Adrenal gland (tissue), 12 donors: ENCODE measurements around the gene ST8SIA5. TPM values are rescaled to one million over a fixed set of nuclear protein-coding genes. Genes with fewer than 3 reads are reported as not detected.

Experiments
- DNase-seq, 7 donors: peaks; one replicate each; pipeline ENCODE4 v3.0.0-alpha.2; 2019 to 2020
- H3K27ac ChIP-seq, 5 donors: fragments of 200-600 bp; sonication (generic) in 4 of 5; 1 replicate in 3 of 5; 2 replicates in 2 of 5; pipeline versions ENCODE4 v1.5.1 to v1.8.0; 2016 to 2020; ENCODE audit warnings: mild to moderate bottlenecking in 1 of 5
- H3K27me3 ChIP-seq: fragments of 200-600 bp; 2 replicates; pipeline ENCODE4 v1.8.0; 2021
- H3K36me3 ChIP-seq, 2 donors: fragments of 200-600 bp; replicated peaks in 1 of 2; 1 replicate in 1 of 2; 2 replicates in 1 of 2; pipeline versions ENCODE4 v1.5.1 to v1.8.0; 2018 to 2022
- H3K4me1 ChIP-seq, 2 donors: fragments of 200-600 bp; replicated peaks in 1 of 2; 1 replicate in 1 of 2; 2 replicates in 1 of 2; pipeline versions ENCODE4 v1.5.1 to v1.8.0; 2018 to 2021
- H3K4me3 ChIP-seq, 4 donors: fragments of 200-600 bp; sonication (generic) in 3 of 4; one replicate each; pipeline ENCODE4 v1.5.1; 2016 to 2018
- H3K9me3 ChIP-seq, 3 donors: fragments of 200-600 bp; sonication (generic) in 1 of 3; replicated peaks in 1 of 3; 1 replicate in 2 of 3; 2 replicates in 1 of 3; pipeline versions ENCODE4 v1.5.1 to v1.8.0; 2016 to 2021
- POLR2A ChIP-seq, 2 donors: fragments of 450-650 bp; IDR thresholded peaks; one replicate each; pipeline ENCODE4 v1.6.1; 2017; ENCODE audit warnings: antibody characterized with exemption in 2 of 2, mild to moderate bottlenecking in 2 of 2, moderate library complexity in 1 of 2
- WGBS, 4 donors: extraction: QIAGEN DNeasy Blood & Tissue Kit in 2 of 4; methylation state at CpG; one replicate each; pipeline versions ENCODE4 v1.1.5 to v1.1.7; 2013 to 2017; 5-methylcytosine and 5-hydroxymethylcytosine counted together
- intact Hi-C, 2 donors: fragments of 100-400 bp; cut with DNase I; formaldehyde crosslinking; loops; one replicate each; pipeline versions ENCODE4 v1.14.1 to v1.15.0; 2022 to 2023
- polyA plus RNA-seq, 3 donors: library from polyadenylated mRNA; stranded (reverse); fragments of 200-250 nt in 2 of 3; fragments of 350-450 nt in 1 of 3; fragmentation: Illumina TruSeq in 1 of 3; extraction: RNeasy Lipid Tissue Mini Kit (QIAGEN cat#74804) in 1 of 3; gene quantifications; one replicate each; pipeline ENCODE4 v1.2.3, GENCODE V29; 2013 to 2014
- total RNA-seq, 9 donors: library from RNA; depleted of rRNA in 4 of 9; stranded (reverse); fragments of >200 nt in 4 of 9; fragments of 120-200 nt in 1 of 9; fragmentation: NEBNext Ultra II Directional in 1 of 9; extraction: Animal tissue kit (Norgen Biotek cat#: 25700) in 1 of 9; gene quantifications; one replicate each; pipeline versions ENCODE4 v1.1.0 to v1.2.4, GENCODE V29; 2013 to 2023
- TF ChIP-seq, protein P1 (sequence below), 6 experiments: fragments of 450-650 bp in 4 of 6; fragments of 200-600 bp in 2 of 6; sonication (generic) in 1 of 6; IDR thresholded peaks; 1 replicate in 5 of 6; 2 replicates in 1 of 6; pipeline versions ENCODE4 v1.5.1 to v1.8.0; 2016 to 2021; ENCODE audit warnings: antibody characterized with exemption in 6 of 6, mild to moderate bottlenecking in 2 of 6, moderate library complexity in 1 of 6
- donor health status: healthy with polysubstance abuse.
- donor health status: Bipolar disorder and iron deficiency.
- donor health status: DM: yes; HTN: yes; CAD: no.
- donor health status: DM: no; HTN: no; CAD: no.
- donor health status: DM: no; HTN: no; CAD: no.
- donor health status: DM: yes; HTN: yes; CAD: no.

The ST8SIA5 gene
- total and polyA plus RNA-seq, 12 donors = 8.9 to 77.5 (median 23.9) TPM

DNA sequence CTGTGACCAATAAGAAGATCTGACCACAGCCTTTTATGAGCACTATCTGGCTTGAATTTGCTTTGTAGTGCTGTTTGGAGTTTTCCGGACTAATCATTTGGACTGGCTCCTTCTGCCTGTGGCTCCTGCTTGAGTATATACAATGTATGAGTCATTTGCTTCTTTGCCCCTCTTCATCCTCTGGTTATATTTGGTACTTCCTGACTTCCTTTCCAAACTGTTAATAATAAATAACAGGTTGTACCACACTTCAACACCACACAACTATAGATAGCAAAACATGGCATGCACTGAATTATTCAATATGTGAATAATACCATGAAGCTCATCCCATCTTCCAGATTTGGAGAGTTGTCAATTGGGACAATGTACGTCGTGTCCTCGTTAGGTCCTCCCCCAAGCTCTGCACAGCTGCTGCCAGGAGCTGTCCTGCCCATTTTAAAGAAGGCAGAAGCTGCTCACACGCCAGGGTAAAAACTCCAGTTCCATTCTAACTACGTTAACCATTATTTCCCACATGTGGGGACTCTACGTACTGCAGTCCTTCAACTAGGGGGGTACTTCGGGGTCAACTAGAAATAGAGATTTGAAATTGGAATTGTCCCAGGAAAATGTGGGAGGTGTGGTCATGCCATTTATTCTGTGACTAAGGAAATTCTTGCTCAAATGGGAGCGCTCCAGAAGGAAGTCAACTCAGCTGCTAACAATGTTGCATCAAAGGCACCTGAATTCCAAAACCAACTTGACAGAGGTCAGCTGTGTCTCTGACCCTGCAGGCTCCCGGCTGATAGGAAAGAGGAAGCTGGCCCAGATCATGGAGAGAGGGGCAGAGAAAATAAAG, 38.1 kb downstream of the ST8SIA5 start:
- no peaks in the 10 kb centered on the region for H3K36me3 ChIP-seq
- no peak for DNase-seq
- H3K4me1 ChIP-seq = peaks cover 0 to 15% of the 10 kb centered on the region in 2 donors
- 35 to 51% (median 39%) methylated on average over 9 to 10 of the region's 10 CpGs for WGBS, 4 donors
- intact Hi-C loops = no loop called here
- no peaks in the 10 kb centered on the region for H3K27me3 ChIP-seq
- TF ChIP-seq, protein P1, sequence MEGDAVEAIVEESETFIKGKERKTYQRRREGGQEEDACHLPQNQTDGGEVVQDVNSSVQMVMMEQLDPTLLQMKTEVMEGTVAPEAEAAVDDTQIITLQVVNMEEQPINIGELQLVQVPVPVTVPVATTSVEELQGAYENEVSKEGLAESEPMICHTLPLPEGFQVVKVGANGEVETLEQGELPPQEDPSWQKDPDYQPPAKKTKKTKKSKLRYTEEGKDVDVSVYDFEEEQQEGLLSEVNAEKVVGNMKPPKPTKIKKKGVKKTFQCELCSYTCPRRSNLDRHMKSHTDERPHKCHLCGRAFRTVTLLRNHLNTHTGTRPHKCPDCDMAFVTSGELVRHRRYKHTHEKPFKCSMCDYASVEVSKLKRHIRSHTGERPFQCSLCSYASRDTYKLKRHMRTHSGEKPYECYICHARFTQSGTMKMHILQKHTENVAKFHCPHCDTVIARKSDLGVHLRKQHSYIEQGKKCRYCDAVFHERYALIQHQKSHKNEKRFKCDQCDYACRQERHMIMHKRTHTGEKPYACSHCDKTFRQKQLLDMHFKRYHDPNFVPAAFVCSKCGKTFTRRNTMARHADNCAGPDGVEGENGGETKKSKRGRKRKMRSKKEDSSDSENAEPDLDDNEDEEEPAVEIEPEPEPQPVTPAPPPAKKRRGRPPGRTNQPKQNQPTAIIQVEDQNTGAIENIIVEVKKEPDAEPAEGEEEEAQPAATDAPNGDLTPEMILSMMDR (IDR thresholded peaks at IDR 0.05) = no peak
- no peak for TF ChIP-seq POLR2A (IDR thresholded peaks at IDR 0.05)
- H3K27ac ChIP-seq = peak overlapping the region in 1 of 5 donors; percentile 21
- no peaks in the 10 kb centered on the region for H3K9me3 ChIP-seq
- H3K4me3 ChIP-seq = no peak overlapping the region

DNA sequence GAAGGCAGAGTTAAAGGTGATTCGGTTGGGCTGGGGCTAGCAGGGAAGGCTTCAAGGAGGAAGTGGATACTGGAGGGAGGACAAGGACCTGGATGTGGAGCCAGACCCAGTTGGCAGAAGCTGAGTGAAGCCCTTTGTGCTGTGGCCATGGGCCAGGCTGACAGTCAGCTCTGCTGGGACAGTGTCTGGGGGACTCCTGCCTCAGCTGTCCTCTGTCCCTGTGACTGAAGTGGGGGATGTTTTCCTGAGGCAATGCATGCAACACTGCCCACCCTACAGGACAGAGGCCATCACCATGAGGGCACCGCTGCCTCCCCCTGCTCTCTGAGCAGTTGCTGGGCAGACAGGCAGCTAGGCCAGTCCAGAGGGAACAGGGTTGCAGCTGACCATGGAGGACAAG, 40.0 kb downstream of the ST8SIA5 start:
- Histone ChIP-seq H3K4me3 (no peak overlapping the region), H3K36me3 (no peaks in the 10 kb centered on the region), H3K9me3 (no peaks in the 10 kb centered on the region), H3K27ac (no peak overlapping the region), H3K4me1 (peaks cover 11 to 33% of the 10 kb centered on the region in 2 donors), H3K27me3 (no peaks in the 10 kb centered on the region)
- TF ChIP-seq, protein P1 (IDR thresholded peaks at IDR 0.05) = no peak
- TF ChIP-seq POLR2A (IDR thresholded peaks at IDR 0.05) = no peak
- WGBS, 4 donors = 57 to 90% (median 83%) methylated on average over 1 to 2 of the region's 2 CpGs
- DNase-seq = no peak
- intact Hi-C loops = no loop called here

DNA sequence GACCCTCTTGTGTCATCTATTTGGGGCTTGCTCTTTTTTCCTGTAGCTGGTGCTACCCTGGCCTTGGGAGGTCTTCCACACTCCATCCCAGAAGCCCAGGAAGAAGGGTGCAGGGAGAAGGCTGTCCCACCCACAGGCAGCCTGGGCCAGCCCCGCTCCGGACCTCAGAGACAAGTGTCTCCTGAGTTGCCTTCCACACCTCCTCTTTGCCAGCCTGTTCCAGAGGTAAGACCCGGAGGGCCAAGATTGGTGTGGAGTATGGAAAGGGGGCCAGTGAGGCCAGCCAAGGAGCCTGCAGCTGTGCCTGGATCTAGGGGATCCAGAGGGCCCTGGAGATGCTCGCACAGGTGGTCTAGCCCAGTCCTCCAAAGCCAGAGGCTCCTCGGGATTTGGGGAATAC, 40.5 kb downstream of the ST8SIA5 start:
- DNase-seq = no peak
- 90 to 97% (median 95%) methylated on average over 2 to 5 of the region's 5 CpGs for WGBS, 4 donors
- intact Hi-C loops = no loop called here
- H3K27ac ChIP-seq = no peak overlapping the region
- no peaks in the 10 kb centered on the region for H3K9me3 ChIP-seq
- H3K27me3 ChIP-seq = no peaks in the 10 kb centered on the region
- no peak overlapping the region for H3K4me3 ChIP-seq
- H3K36me3 ChIP-seq = no peaks in the 10 kb centered on the region
- H3K4me1 ChIP-seq = peaks cover 16 to 38% of the 10 kb centered on the region in 2 donors
- no peak for TF ChIP-seq POLR2A (IDR thresholded peaks at IDR 0.05)
- TF ChIP-seq, protein P1 (IDR thresholded peaks at IDR 0.05) = no peak

DNA sequence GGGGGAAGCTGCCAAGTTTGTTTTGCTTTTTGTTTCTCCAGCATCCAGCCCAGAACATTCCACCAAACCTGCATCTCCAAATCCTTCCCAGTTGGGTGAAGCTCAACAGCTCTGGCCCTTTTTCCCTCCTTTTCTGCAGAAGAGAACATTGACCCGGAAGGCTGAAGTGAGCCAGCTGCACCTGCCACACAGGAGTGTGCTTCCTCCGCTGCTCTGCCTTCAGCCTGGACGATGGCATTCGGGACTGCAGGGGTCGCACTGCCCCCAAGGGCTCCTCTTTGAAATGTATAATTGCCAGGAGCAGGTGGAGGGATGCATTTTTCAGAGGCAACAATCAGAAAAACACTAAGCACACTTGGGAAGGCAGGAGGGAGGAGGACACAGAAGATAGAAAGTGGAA, 41.8 kb downstream of the ST8SIA5 start:
- intact Hi-C loops = no loop called here
- no peaks in the 10 kb centered on the region for H3K36me3 ChIP-seq
- H3K9me3 ChIP-seq = no peaks in the 10 kb centered on the region
- 78 to 92% (median 85%) methylated on average over 4 to 5 of the region's 5 CpGs for WGBS, 4 donors
- H3K27me3 ChIP-seq = no peaks in the 10 kb centered on the region
- no peak overlapping the region for H3K4me3 ChIP-seq
- DNase-seq = no peak
- TF ChIP-seq, protein P1 (IDR thresholded peaks at IDR 0.05) = no peak
- no peak for TF ChIP-seq POLR2A (IDR thresholded peaks at IDR 0.05)
- H3K4me1 ChIP-seq = peaks cover 19 to 42% of the 10 kb centered on the region in 2 donors
- no peak overlapping the region for H3K27ac ChIP-seq
